Measurements from ENCODE around the gene RAF1.

DNA sequence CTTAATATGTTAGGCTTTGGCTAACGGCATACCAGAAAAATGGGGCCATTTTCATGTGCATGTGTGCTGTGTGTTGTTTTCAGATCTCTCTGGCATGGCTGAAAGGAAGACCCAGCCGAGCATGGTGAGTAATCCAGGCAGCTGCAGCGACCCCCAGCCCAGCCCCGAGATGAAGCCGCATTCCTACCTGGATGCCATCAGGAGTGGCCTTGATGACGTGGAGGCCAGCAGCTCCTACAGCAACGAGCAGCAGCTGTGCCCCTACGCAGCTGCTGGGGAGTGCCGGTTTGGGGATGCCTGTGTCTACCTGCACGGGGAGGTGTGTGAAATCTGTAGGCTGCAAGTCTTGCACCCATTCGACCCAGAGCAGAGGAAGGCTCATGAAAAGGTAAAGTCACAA lies 91.9 kb downstream of the RAF1 start:
- TF ChIP-seq, protein P1, sequence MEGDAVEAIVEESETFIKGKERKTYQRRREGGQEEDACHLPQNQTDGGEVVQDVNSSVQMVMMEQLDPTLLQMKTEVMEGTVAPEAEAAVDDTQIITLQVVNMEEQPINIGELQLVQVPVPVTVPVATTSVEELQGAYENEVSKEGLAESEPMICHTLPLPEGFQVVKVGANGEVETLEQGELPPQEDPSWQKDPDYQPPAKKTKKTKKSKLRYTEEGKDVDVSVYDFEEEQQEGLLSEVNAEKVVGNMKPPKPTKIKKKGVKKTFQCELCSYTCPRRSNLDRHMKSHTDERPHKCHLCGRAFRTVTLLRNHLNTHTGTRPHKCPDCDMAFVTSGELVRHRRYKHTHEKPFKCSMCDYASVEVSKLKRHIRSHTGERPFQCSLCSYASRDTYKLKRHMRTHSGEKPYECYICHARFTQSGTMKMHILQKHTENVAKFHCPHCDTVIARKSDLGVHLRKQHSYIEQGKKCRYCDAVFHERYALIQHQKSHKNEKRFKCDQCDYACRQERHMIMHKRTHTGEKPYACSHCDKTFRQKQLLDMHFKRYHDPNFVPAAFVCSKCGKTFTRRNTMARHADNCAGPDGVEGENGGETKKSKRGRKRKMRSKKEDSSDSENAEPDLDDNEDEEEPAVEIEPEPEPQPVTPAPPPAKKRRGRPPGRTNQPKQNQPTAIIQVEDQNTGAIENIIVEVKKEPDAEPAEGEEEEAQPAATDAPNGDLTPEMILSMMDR (IDR thresholded peaks at IDR 0.05) = no peak
- no peak for TF ChIP-seq POLR2A (IDR thresholded peaks at IDR 0.05)
- TF ChIP-seq POLR2AphosphoS5 (IDR thresholded peaks at IDR 0.05) = no peak
